OCI-LY7 (cell line): ENCODE data around the gene ADAM12.
"Not testable (repeated sequence)": the region's sequence is repeated elsewhere in the genome, so short reads cannot be mapped to it uniquely, and the experiment has no call there.

Experiments used
- CTCF ChIP-seq: fragments of 200-600 bp; sonication (generic); conservative IDR thresholded peaks from 2 replicates; pipeline ENCODE4 v1.5.1; 2014; ENCODE audit warnings: mild to moderate bottlenecking, antibody characterized with exemption, low read length, moderate library complexity, mixed read lengths
- EZH2phosphoT487 ChIP-seq: fragments of 200-600 bp; sonication (generic); IDR thresholded peaks from 2 replicates; pipeline ENCODE4 v1.6.1; 2018; ENCODE audit warnings: low read depth, borderline replicate concordance, mild to moderate bottlenecking, mixed run types, antibody characterized with exemption, low read length, moderate library complexity, mixed read lengths

- TF ChIP-seq EZH2phosphoT487, CTCF: not testable (repeated sequence)
Observed at GRCh38 chr10:126047749-126048148, 340.5 kb downstream of the ADAM12 start.
